Peyer's patch (tissue), 4 donors: ENCODE measurements around the gene KLHL10.

Experiments used
- POLR2A ChIP-seq, 2 donors: fragments of 450-650 bp; IDR thresholded peaks; one replicate each; pipeline ENCODE4 v1.5.1; 2017; ENCODE audit warnings: antibody characterized with exemption in 2 of 2, mild to moderate bottlenecking in 2 of 2, moderate library complexity in 2 of 2
- TF ChIP-seq, protein P1 (sequence below), 6 experiments: fragments of 450-650 bp in 4 of 6; fragments of 200-600 bp in 2 of 6; sonication (generic) in 1 of 6; IDR thresholded peaks; one replicate each; pipeline ENCODE4 v1.5.1; 2017 to 2019; ENCODE audit warnings: antibody characterized with exemption in 6 of 6, mild to moderate bottlenecking in 3 of 6, moderate library complexity in 1 of 6

DNA sequence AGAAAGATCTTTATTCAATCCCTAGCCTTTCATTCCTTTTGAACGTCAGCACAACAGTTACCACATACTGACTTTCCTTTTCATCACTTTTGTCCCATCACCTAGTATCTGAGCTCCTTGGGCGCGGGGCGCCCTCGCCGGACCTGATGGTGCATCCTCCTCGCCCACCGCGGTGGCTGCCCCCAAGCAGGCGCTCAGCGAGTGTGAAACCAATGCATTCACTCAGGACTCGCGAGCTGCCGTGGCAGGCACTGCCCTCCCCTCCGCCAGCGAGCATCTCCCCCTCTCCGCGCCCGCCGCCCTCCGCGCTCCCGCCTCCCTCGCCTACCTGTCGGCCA is 26.8 kb downstream of the KLHL10 start:
- TF ChIP-seq, protein P1, sequence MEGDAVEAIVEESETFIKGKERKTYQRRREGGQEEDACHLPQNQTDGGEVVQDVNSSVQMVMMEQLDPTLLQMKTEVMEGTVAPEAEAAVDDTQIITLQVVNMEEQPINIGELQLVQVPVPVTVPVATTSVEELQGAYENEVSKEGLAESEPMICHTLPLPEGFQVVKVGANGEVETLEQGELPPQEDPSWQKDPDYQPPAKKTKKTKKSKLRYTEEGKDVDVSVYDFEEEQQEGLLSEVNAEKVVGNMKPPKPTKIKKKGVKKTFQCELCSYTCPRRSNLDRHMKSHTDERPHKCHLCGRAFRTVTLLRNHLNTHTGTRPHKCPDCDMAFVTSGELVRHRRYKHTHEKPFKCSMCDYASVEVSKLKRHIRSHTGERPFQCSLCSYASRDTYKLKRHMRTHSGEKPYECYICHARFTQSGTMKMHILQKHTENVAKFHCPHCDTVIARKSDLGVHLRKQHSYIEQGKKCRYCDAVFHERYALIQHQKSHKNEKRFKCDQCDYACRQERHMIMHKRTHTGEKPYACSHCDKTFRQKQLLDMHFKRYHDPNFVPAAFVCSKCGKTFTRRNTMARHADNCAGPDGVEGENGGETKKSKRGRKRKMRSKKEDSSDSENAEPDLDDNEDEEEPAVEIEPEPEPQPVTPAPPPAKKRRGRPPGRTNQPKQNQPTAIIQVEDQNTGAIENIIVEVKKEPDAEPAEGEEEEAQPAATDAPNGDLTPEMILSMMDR (IDR thresholded peaks at IDR 0.05), result no peak
- TF ChIP-seq POLR2A (IDR thresholded peaks at IDR 0.05), result no peak
